ENCODE data around the gene TRIM7.
"Not testable (repeated sequence)": the region's sequence is repeated elsewhere in the genome, so short reads cannot be mapped to it uniquely, and the experiment has no call there.

Gene TRIM7

DNA sequence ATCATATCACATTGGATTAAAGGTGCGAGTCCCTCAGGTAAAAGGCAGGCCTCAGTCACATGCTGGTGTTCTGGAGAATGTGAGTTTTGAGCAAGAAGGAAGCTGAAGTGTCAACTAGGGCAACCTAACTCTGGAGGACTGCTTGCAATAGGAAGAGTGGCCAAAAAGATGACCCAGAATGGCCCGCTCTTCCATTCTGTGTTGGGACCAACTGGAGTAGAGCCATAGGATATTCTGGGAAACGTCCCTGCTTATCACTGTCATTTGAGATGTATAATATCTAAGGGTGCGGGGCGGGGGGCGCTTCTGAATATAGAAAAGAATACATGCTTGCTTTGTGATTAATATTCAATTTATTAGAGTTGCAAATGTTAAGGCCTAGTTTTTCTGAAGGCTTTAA, 7.1 kb upstream of the TRIM7 start:
- no peak for DNase-seq

DNA sequence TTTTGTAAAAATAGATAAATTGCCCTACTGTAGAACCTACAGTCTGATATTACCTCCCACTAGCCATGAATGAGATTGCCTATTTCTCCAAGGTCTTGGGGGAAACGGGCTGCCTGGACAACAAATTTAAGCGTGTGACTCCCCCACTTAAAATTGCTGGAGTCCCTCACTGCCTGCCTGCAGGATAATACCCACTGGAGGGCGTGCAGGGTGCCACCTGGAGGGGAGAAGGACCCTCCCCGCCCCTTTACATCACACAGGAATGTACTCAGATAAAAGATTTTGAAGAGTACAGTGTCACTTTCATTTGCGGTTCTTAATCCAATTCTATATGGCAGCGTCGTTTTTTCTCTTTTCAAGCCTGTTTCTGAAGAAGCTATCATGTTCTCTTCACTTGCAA, 6.2 kb upstream of the TRIM7 start:
- DNase-seq: no peak

DNA sequence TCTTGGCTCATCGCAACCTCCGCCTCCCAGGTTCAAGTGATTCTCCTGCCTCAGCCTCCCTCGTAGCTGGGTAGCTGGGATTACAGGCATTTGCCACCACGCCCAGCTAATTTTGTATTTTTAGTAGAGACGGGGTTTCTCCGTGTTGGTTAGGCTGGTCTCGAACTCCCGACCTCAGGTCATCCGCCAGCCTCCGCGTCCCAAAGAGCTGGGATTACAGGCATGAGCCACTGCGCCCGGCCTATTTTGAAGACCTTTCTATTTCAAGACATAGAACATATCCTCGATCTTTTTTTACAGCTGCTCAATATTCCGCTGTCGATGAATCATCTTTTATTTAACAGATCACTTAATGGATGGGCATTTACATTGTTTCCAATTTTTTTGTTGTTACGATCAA, 5.7 kb upstream of the TRIM7 start:
- DNase-seq: not testable (repeated sequence)

DNA sequence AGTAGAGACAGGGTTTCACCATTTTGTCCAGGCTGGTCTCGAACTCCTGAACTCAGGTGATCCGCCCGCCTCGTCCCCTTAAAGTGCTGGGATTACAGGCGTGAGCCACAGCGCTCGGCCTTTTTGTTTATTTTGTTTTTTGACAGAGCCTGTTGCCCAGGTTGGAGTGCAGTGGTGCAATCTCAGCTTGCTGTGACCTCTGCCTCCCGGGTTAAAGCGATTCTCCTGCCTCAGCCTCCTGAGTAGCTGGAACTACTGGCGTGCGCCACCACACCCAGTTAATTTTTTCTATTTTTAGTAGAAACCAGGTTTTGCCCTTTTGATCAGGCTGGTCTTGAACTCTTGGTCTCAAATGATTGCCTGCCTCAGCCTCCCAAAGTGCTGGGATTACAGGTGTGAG, 5.2 kb upstream of the TRIM7 start:
- not testable (repeated sequence) for DNase-seq

DNA sequence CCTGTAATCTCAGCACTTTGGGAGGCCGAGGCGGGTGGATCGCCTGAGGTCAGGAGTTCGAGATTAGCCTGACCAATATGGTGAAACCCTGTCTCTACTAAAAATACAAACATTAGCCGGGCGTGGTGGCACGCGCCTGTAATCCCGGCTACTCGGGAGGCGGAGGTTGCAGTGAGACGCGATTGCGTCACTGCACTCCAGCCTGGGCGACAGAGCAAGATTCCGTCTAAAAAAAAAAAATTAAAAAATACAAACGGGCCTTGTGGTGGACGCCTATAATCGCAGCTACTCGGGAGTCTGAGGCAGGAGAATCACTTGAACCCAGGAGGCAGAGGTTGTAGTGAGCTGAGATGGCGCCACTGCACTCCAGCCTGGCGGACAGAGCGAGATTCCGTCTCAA, 4.0 kb upstream of the TRIM7 start:
- DNase-seq: not testable (repeated sequence)

DNA sequence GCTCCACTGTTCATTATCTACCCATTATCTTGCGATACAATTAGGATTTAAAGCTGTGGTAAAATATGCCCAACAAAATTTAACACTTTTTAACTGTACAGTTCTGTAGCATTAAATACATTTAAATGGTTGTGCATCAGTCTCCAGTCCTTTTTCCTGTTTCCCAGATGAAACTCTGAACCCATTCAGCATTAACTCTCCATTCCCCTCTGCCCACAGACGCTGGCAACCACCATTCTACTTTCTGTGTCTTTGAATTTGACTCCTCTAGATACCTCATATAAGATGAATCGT, 2.9 kb upstream of the TRIM7 start:
- no peak for DNase-seq

DNA sequence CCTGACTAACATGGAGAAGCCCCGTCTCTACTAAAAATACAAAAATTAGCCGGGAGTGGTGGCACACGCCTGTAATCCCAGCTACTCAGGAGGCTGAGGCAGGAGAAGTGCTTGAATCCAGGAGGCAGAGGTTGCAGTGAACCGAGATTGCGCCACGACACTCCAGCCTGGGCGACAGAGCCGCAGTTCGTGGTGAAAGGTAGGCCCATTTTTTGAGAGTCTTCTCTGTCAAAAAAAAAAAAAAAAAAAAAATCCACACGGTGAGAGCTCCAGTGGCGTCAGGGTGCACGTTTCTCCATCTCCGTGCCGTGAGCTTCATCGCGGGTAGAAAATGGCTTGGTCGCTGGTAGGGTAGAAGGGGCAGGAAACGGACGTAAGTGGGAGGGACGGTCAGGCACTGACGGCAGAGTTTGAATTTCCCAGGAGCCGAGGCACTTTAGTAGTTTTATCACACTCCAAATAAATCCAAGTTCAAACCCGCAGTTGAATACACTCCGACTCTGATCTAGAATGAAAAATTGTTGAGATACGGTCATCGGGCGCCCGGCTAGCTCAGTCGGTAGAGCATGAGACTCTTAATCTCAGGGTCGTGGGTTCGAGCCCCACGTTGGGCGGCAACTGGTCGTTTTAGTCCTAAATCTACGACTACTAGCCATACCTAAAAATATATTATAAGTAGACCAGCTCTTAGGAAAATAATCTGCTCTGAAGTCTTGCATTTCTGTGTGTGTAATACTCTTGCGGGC, 2.4 kb upstream of the TRIM7 start:
- DNase-seq: peak; percentile 83 to 90 (median 86)

DNA sequence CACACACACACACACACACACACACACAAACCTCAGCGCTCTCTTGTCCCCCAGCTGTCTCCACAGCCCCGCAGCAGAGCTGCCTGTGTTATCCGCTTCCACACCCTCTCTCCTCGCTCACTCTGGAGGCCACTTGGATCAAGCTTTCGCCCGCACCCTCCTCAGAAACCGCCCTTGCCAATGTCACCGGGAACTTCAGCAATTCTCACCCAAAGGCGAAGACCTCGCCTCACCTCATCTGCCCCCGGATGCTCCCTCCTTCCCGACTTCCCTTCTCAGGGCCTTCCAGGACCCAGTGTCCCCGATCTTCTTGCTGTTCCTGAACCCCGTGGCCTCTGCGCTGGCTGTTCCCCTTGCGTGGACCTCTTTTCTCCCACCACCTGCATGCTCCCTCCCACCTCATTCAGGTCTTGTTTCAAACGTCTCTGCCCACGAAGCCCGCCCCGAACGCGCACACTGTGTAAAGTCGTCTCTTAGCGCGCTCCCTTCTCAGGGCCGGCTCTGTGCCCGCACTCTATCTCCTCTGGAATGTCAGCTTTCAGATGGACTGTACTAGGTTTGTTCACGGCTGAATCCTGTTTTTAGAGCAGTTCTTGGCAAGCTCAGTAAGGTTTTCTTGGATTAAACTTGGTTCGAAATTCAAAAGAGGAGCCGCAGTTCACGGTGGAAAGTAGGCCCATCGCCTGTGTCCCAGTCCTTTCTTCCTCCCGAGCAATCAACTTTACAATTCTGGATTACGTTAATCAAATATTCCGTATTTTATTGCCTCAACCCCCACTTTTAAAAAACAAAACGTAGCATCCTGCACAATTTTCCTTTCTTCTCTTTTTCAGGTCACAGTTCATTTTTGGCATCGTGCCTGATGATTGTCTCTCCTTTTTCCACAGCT, 1.0 kb upstream of the TRIM7 start:
- DNase-seq: no peak

DNA sequence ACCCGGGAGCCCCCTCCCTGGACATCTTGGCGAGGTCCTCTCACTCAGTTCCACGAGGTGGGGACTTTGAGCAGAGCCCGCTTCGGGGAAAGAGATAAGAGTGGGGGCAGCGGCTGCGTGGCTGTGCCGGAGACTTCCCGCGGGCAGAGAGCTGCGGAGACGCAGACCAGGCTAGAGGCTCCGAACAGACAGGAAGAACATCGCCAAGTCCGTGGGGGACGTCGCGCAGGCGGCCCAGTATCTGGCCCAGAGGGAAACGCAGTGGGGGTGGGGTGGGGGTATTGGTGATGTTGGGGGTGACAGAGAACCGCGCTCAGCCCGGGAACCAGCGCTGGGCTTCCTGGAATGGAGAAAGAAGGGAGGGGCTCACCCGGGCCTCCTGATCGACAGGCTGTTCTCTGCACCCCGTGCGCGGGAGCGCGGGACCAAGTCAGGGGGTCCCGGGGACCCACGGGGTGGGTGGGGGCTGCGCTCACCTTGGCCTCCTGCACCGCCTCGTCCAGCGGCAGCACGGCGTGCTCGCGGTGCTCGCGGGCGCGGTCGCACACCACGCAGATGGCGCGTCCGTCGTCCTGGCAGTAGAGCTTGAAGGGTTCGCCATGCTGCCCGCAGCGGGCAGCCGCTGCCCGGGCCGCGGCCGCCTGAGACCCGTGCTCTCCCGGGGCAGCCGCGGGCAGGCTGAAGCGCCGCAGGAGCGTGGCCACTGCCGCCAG, 727 bp downstream of the TRIM7 start:
- peak in 2 of 4 experiments; percentile 37 to 52 for DNase-seq

DNA sequence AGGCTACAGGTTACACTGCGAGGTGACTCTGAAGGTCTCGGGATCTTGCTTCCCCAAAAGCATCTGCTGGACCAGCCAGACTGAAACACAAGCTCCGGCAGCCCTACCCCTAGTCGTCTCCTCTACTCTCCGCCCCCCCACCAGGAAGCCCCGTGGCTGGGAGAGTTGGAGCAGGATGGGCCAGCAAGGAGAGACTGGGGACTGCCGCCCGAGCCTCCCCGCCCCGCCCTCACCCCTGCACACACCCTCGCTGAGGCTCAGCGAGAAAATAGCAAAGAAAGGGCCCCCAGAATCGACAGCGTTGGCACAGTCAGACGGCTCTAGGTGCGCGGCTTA, 1.3 kb downstream of the TRIM7 start:
- no peak for DNase-seq

DNA sequence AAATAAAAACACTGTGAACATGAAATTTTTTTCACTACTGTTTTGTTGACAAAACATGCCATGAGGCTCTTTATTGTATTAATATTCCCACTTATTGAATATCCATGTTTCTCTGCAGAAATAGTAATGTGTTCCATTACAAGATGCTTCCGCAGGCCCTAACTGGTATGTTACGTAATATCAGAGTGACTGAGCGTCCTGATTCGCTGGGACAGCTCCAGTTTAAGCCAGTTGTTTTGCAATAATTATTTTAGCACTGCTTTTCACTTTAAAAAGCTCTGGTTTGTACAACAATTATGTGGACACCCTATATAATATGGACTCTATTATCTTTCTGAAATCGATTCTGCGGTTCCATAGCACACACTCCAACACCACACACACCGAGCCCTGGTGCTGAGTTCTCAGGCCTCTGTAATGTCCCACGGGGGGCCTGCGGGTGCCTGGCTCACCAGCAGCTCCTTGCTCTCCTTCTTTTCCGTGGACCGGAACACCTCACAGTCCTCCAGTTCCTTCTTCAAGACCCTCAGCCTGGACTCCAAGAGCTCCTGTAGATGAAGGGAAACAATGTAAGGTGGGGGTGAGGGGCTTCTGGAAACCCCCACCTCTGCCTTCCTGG, 1.8 kb downstream of the TRIM7 start:
- peak; percentile 60 to 83 (median 72) for DNase-seq

DNA sequence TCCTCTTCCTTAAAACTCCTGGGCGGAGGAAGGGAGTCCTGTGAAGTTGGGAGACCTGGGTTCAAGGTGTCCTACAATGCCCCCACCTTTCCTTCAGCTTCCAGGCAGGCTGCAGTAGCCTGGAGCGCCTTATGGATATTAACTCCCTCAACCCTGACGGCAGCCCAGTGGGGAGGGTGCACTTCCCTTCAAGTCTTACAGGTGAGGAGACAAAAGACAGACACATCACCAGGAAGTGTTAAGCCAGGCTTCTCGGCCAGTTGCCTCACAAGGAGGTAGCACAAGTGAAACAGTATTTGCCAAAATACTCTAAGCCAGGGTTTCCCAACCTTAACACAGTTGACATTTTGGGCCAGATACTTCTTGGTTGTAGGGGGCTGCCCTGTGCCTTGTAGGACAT, 4.2 kb downstream of the TRIM7 start:
- no peak for DNase-seq

DNA sequence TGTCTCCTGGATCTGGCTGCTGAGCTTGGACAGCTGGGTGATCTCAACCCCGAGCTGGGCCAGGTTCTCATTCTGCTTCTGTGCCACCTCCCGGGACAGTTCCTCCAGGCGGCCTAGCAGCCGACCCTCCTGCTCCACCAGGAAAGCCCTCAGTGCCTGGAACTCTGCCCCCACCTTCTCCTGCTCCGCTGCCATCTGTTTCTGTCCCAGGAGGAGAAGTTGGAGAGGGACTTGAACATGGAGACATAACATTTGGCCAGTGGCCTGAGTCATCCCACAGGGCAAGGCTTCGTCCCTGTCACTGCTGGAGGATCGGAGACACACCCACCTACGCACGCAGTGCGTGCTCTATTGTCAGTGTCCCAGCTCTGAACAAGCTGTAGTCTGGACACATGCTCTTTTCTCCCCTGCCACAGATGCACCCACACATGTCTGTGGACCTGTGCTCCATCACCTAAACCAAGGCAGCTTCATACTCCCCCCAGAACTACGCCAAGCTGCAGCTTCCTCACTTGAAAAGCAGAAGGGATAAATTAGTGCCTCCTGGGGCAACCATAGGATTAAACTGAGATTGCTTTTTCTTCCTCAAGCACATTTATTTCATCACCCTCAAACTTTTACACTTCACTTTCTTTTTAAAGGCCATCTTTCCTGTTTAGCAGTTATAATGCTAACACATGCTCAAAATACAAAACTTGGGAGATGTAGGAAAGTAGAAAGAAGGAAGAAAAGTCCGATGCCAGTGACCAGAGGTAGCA, 4.9 kb downstream of the TRIM7 start:
- peak in 2 of 4 experiments; percentile 43 to 54 for DNase-seq

DNA sequence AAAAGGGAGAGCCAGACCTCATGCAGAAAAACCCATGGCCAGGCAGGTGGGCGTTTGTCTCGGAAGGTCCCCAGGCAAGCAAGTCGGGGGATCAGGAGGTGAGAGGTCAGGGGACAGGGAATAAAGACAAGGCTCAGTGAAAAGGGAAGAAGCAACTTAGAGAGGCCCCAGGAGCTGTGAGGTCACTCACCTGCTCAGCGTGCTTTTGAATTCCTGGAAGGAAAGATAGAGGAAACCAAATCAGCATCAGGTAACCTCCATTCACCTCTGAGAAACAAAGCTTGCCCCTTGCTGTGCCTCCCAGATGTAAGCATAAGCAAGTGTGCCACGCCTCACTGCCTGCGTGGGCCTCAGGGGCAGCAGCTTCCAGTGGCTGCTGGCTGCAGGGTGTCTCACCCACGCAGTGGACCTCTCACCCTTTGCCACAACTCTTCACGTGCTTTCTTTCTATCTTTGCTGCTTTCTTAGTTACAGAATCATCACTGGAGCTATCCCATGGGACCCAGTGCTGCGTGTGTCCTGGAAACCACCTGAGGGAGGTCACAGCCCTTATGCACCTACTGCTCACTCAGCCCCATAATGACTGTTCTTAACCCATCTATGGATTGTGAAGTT, 6.0 kb downstream of the TRIM7 start:
- no peak for DNase-seq

DNA sequence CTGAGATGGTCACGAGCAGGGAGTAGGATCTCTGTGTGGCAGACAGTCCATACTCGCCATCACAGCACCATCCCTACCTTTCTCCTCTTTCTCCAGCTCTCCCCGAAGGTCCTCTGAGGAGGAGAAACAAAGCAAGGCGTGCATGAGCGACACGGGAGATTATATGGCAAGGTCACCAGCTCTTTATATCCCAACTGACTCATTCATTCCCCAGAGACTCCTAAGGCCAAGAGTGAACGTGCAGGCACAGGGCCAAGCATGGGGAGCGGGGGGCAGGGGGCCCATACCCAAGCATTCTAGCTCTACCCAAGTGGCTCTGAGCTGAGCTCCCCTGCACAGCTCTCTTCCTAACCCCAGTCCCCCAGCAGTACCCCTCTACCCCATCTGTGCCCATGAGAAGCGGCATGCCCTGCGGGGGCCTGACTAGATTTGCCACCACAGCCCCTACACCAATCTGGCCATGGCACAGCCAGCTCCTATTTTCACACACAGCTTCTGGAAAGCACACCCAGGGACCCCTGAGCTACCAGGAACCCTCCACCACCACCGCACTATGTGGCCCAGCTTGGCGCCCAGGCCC, 6.8 kb downstream of the TRIM7 start:
- no peak for DNase-seq

DNA sequence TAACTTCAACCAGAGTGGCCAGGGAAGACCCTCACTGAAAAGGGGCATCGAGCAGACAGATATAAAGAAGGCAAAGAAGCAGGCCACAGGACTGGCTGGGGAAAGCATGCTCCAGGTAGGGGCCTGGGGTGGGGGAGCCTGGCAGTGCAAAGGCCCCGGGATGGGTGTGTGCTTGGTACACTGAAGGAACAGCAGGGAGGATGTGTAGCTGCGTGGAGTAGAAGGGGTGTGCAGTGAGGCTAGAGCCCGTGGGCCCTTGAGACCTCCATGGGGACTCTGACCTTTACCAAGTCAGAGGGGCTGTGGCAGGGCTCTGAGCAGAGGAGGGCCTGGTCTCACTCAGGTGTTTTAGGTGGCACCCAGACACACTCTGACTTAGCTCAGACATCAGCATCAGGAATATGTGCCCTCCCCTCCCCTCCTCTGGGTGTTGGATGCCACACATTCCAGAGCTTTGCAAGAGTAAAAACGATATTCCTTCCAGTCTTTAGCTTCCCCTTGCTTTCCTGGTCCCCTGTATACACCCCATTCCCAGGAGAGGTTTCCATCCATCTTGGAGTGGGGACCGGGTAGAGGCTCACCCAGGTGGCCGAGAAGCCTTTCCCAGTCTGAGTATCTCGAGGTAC, 7.6 kb downstream of the TRIM7 start:
- DNase-seq: no peak

DNA sequence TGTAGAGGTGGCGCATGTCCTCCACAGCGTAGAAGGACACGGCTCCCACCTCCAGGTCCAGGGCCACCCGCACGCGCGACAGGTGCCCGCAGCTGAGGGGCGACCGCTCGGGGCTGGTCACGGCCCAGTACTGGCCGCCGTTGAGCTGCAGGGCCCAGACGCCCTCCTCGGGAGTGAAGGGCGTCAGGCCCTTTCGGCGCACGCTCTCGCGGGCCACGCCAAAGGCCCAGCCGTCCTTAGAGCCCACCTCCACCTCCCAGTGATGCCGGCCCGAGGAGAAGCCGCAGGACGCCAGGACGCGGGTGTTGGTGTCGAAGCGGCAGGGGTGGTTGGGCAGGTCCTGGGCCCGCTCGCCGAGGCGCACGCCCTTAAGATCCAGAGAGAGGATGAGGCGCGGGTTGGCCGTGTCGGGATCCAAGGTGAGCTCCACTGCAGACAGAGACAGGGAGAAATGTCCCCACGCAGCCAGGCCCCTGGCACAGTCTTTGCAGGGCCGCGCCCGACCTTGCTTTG, 9.7 kb downstream of the TRIM7 start:
- DNase-seq: no peak

DNA sequence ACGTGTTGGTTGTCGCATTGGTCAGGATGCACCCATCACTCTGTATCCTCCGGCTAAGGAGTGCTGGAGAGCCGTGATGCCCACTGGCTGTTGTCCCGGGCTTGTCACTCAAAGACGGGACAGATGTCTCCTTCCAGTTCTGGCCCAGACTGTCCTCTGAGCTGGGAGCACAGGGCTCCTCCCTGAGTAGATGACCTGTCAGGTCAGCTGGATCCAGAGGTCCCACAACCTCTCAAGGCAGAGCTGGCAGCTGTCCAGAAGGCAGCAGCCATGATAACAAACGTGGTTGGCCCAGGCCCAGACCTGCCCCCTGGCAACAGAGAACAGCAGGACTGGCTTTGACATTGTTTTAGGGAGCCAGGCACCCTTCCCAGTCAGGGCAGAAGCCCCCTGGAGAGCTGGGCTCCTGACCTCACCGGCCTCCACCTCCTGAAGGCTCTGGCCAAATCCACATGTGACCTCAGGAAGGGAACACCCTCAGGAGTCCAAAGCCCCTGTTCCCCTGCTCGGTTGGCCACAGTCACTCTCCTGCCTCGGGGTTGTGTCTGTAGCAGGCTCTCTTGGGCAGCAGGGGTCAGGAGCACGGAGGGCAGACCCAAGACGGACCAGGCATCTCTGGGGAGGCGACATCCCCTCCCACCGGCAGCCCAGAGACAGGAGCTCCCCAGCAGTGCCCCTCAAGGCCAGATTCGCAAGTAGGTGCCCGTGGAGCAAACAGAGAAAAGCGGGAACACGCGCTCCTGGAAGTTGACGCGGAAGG, 10.3 kb downstream of the TRIM7 start:
- DNase-seq: no peak

DNA sequence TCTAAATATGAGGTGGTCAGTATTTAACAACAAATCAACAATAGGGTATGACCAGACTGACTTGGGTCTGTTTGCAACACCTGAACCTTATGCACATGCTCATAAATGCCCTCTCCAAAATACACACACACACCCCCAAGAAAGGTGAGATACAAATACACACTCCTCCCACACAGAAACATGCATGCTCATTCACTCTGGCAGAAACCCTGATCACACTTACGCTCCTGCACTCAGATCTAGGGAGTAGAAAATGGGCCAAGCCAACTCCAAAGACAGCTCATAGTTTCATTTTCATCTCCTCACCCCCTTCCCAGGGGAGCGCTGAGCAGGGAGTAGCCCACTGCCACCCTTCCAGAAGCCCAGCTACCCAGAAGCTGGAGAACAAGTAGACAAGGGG, 11.3 kb downstream of the TRIM7 start:
- DNase-seq: no peak

All from suppressor macrophage (primary cell).